H1 (cell line): ENCODE measurements around the gene ZNF619. TPM values are rescaled to one million over a fixed set of nuclear protein-coding genes. Genes with fewer than 3 reads are reported as not detected.

Experiments
- CTCF ChIA-PET: fragments of 300-600 bp; sonication (Branson Sonifier 250); formaldehyde crosslinking; loops from one replicate; lab custom pipeline; 2021; ENCODE audit not compliant: partially characterized antibody; lab: Charles Lee
- POLR2A ChIA-PET: fragments of 300-600 bp; sonication (Branson Sonifier 250); formaldehyde crosslinking; loops from one replicate; lab custom pipeline; 2021; ENCODE audit warnings: inconsistent platforms; ENCODE audit not compliant: partially characterized antibody; lab: Charles Lee
- DNase-seq, 2 experiments: peaks; one replicate each; pipeline versions ENCODE4 v3.0.0 to v3.0.0-alpha.2; 2010 to 2022; ENCODE audit warnings: low spot score in 2 of 2, low read depth in 1 of 2, mixed read lengths in 1 of 2
- FAIRE-seq: peaks from 2 replicates; lab custom pipeline; 2011; peaks lifted over from hg19 to GRCh38; lab: Jason Lieb, UNC
- H2AFZ ChIP-seq: 2 replicates; pipeline ENCODE4 v1.8.1; 2012; ENCODE audit warnings: low read length, inconsistent platforms
- H2AK5ac ChIP-seq: 2 replicates; pipeline ENCODE4 v1.6.1; 2013; ENCODE audit warnings: low read depth, low read length
- H2BK120ac ChIP-seq: replicated peaks from 2 replicates; pipeline ENCODE3; 2013; ENCODE audit warnings: low read depth, low read length, inconsistent platforms
- H2BK12ac ChIP-seq: 2 replicates; pipeline ENCODE4 v1.6.1; 2013; ENCODE audit warnings: low read depth, low read length
- H2BK15ac ChIP-seq: 2 replicates; pipeline ENCODE4 v1.6.1; 2013; ENCODE audit warnings: low read length
- H2BK20ac ChIP-seq: 2 replicates; pipeline ENCODE4 v1.6.1; 2013; ENCODE audit warnings: low read length
- H2BK5ac ChIP-seq: 2 replicates; pipeline ENCODE4 v1.6.1; 2013; ENCODE audit warnings: low read depth, low read length
- H3K14ac ChIP-seq: 2 replicates; pipeline ENCODE4 v1.6.1; 2013; ENCODE audit warnings: inconsistent platforms; ENCODE audit not compliant: insufficient read length
- H3K18ac ChIP-seq: 2 replicates; pipeline ENCODE4 v1.6.1; 2013; ENCODE audit warnings: low read length; ENCODE audit errors: extremely low read depth
- H3K23ac ChIP-seq: 2 replicates; pipeline ENCODE4 v1.6.1; 2013; ENCODE audit warnings: inconsistent platforms; ENCODE audit not compliant: insufficient read length
- H3K23me2 ChIP-seq: 2 replicates; pipeline ENCODE4 v1.6.1; 2013; ENCODE audit warnings: low read depth, low read length
- H3K27ac ChIP-seq: 2 replicates; pipeline ENCODE4 v1.6.1; 2011; ENCODE audit warnings: low read depth, low read length, inconsistent platforms
- H3K27me3 ChIP-seq, 4 experiments: replicated peaks in 1 of 4; 1 replicate in 1 of 4; 2 replicates in 3 of 4; pipeline versions ENCODE4 v1.6.1 to v1.8.1; 2011 to 2013; ENCODE audit warnings: low read length in 3 of 4, mild to moderate bottlenecking in 3 of 4, inconsistent platforms in 2 of 4, mixed read lengths in 2 of 4, moderate library complexity in 1 of 4; ENCODE audit not compliant: control insufficient read depth in 3 of 4, insufficient read depth in 3 of 4; ENCODE audit errors: extremely low read depth in 1 of 4
- H3K36me3 ChIP-seq, 4 experiments: 2 replicates each; pipeline versions ENCODE4 v1.6.1 to v1.8.1; 2011 to 2013; ENCODE audit warnings: mild to moderate bottlenecking in 4 of 4, low read length in 3 of 4, moderate library complexity in 2 of 4, control low read depth in 1 of 4, inconsistent platforms in 1 of 4; ENCODE audit not compliant: insufficient read depth in 4 of 4, control insufficient read depth in 2 of 4
- H3K4ac ChIP-seq: replicated peaks from 2 replicates; pipeline ENCODE3; 2013; ENCODE audit warnings: low read length, low read depth, mixed read lengths, inconsistent platforms; ENCODE audit not compliant: insufficient read length
- H3K4me1 ChIP-seq, 4 experiments: replicated peaks in 1 of 4; 1 replicate in 1 of 4; 2 replicates in 3 of 4; pipeline versions ENCODE4 v1.6.1 to v1.8.1; 2011 to 2013; ENCODE audit warnings: low read length in 3 of 4, inconsistent platforms in 2 of 4, mixed read lengths in 1 of 4; ENCODE audit not compliant: insufficient read depth in 4 of 4, control insufficient read depth in 3 of 4
- H3K4me2 ChIP-seq, 2 experiments: 2 replicates each; pipeline versions ENCODE4 v1.6.1 to v1.8.1; 2011 to 2013; ENCODE audit warnings: low read depth in 2 of 2, low read length in 2 of 2, control low read depth in 1 of 2, inconsistent platforms in 1 of 2, mild to moderate bottlenecking in 1 of 2; ENCODE audit not compliant: insufficient read depth in 1 of 2
- H3K4me3 ChIP-seq, 4 experiments: fragments of 200-600, 300-600 bp in 1 of 4; sonication (generic), shearing (Covaris generic), sonication (Bioruptor Twin) in 1 of 4; 2 replicates each; pipeline versions ENCODE4 v1.5.1 to v1.8.1; 2011 to 2016; ENCODE audit warnings: low read length in 4 of 4, low read depth in 3 of 4, control low read depth in 2 of 4, inconsistent platforms in 2 of 4, mild to moderate bottlenecking in 2 of 4, mixed read lengths in 1 of 4, moderate library complexity in 1 of 4; ENCODE audit not compliant: insufficient read depth in 2 of 4; ENCODE audit errors: extremely low read depth in 1 of 4
- H3K56ac ChIP-seq: replicated peaks from 2 replicates; pipeline ENCODE3; 2013; ENCODE audit warnings: low read depth, mild to moderate bottlenecking, mixed read lengths, low read length, inconsistent platforms; ENCODE audit not compliant: insufficient read length
- H3K79me1 ChIP-seq: 2 replicates; pipeline ENCODE4 v1.6.1; 2013; ENCODE audit warnings: low read depth, low read length, control low read depth
- H3K79me2 ChIP-seq, 2 experiments: 2 replicates each; pipeline versions ENCODE4 v1.6.1 to v1.8.1; 2012 to 2013; ENCODE audit warnings: low read length in 2 of 2, mild to moderate bottlenecking in 2 of 2, inconsistent platforms in 1 of 2; ENCODE audit not compliant: insufficient read depth in 2 of 2, control insufficient read depth in 1 of 2
- H3K9ac ChIP-seq, 4 experiments: replicated peaks in 1 of 4; 1 replicate in 1 of 4; 2 replicates in 3 of 4; pipeline versions ENCODE4 v1.6.1 to v1.8.1; 2011 to 2013; ENCODE audit warnings: low read depth in 3 of 4, low read length in 3 of 4, control low read depth in 2 of 4, mild to moderate bottlenecking in 2 of 4, moderate library complexity in 2 of 4, inconsistent platforms in 1 of 4; ENCODE audit errors: extremely low read depth in 1 of 4
- H3K9me3 ChIP-seq, 2 experiments: 2 replicates each; pipeline versions ENCODE4 v1.6.1 to v1.8.1; 2012 to 2013; ENCODE audit warnings: mild to moderate bottlenecking in 2 of 2, moderate library complexity in 2 of 2, control low read depth in 1 of 2, inconsistent platforms in 1 of 2, low read depth in 1 of 2, low read length in 1 of 2, mixed read lengths in 1 of 2; ENCODE audit not compliant: insufficient read depth in 2 of 2
- H4K20me1 ChIP-seq, 2 experiments: replicated peaks in 1 of 2; 2 replicates each; pipeline versions ENCODE3 to v1.8.1; 2011 to 2013; ENCODE audit warnings: inconsistent platforms in 2 of 2, low read length in 2 of 2, mild to moderate bottlenecking in 1 of 2; ENCODE audit not compliant: insufficient read depth in 2 of 2, control insufficient read depth in 1 of 2
- H4K5ac ChIP-seq: 2 replicates; pipeline ENCODE4 v1.6.1; 2013; ENCODE audit warnings: low read length, low read depth, mixed read lengths, inconsistent platforms; ENCODE audit not compliant: insufficient read length
- H4K8ac ChIP-seq: 2 replicates; pipeline ENCODE4 v1.8.0; 2013; ENCODE audit warnings: mild to moderate bottlenecking, moderate library complexity, low read length, inconsistent platforms; ENCODE audit not compliant: insufficient read depth; ENCODE audit errors: extremely low read depth
- H4K91ac ChIP-seq: replicated peaks from 2 replicates; pipeline ENCODE3; 2013; ENCODE audit warnings: low read length, mixed read lengths, inconsistent platforms; ENCODE audit not compliant: insufficient read length
- RXRA ChIP-seq: IDR thresholded peaks from 2 replicates; pipeline ENCODE4 v1.6.1; 2011; ENCODE audit warnings: low read depth, mild to moderate bottlenecking, low read length, moderate library complexity; ENCODE audit not compliant: insufficient read depth
- WGBS, 2 experiments: shearing (Covaris generic) in 1 of 2; methylation state at CpG; one replicate each; pipeline versions ENCODE4 v1.1.6 to v1.1.7; 2013 to 2015; ENCODE audit warnings: low lambda C conversion rate in 2 of 2, mixed read lengths in 2 of 2, inconsistent platforms in 1 of 2, low coverage in 1 of 2, missing lambda C conversion rate in 1 of 2; ENCODE audit not compliant: insufficient replicate concordance in 2 of 2, insufficient coverage in 1 of 2, insufficient read length in 1 of 2; ENCODE audit errors: extremely low coverage in 1 of 2, missing lambda C conversion rate in 1 of 2; 5-methylcytosine and 5-hydroxymethylcytosine counted together
- polyA plus RNA-seq, 7 experiments: library from polyadenylated mRNA; depleted of rRNA in 3 of 7; stranded (reverse) in 5 of 7; unstranded in 2 of 7; fragments of >200 nt in 5 of 7; fragments of 200-250 nt in 2 of 7; gene quantifications; 1 replicate in 5 of 7; 2 replicates in 1 of 7; 4 replicates in 1 of 7; pipeline versions ENCODE4 v1.2.1 to v1.2.3, GENCODE V29; 2011 to 2013; ENCODE audit warnings: missing spikeins in 2 of 7, mixed read lengths in 2 of 7
- total RNA-seq: library from RNA; stranded (reverse); fragmentation: NEBNext Ultra II Directional; extraction: Animal tissue kit (Norgen Biotek cat#: 25700); gene quantifications from 2 replicates; pipeline ENCODE4 v1.2.1, GENCODE V29; 2021

ZNF619 gene
- total and polyA plus RNA-seq, 2 of the 8 experiments (the other 6 are each of a cell fraction or from before 2014, with no cell fraction given) = 2.3 to 8.2 TPM

DNA sequence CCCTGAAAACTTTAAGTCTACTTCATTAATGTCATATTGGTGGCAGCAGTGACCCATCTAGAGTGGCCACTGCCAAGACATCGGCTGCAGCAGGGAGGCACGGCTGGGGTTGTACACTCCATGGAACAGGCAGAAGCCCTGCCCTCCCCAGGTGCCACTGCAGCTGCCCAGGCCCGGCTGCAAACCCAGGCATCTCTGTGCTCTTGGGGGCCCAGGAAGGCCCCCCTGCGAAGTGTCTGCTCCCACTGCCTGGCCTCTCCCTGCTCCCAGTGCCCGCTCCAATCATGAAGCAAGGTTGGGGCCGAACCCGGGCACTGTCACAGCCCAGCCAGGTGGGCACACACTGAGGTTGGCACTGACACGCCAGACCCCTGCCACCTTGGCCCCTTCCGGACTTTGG lies 31.9 kb upstream of the ZNF619 start:
- Histone ChIP-seq H3K56ac (no peak overlapping the region), H2BK20ac (no peak overlapping the region), H4K91ac (no peak overlapping the region), H3K18ac (no peak overlapping the region), H3K36me3 (no peaks in the 10 kb centered on the region), H4K5ac (no peak overlapping the region), H3K23ac (no peak overlapping the region), H3K79me1 (no peaks in the 10 kb centered on the region), H3K14ac (no peak overlapping the region), H4K8ac (no peak overlapping the region), H2BK12ac (no peak overlapping the region), H3K4me1 (no peaks in the 10 kb centered on the region), H3K9ac (no peak overlapping the region), H2BK120ac (no peak overlapping the region), H3K27ac (no peak overlapping the region), H3K4me2 (no peak overlapping the region), H4K20me1 (no peaks in the 10 kb centered on the region), H3K79me2 (no peaks in the 10 kb centered on the region), H2AK5ac (no peak overlapping the region), H3K27me3 (no peaks in the 10 kb centered on the region), H2AFZ (no peak overlapping the region), H2BK15ac (no peak overlapping the region), H3K23me2 (no peaks in the 10 kb centered on the region), H3K9me3 (no peaks in the 10 kb centered on the region), H3K4me3 (no peak overlapping the region), H2BK5ac (no peak overlapping the region), H3K4ac (no peak overlapping the region)
- ChIA-PET CTCF (no interaction called here), POLR2A (no interaction called here)
- WGBS, 2 experiments = 94% methylated on average over 9 of the region's 9 CpGs; no CpG with 5 or more reads in 1 of the 2 experiments
- FAIRE-seq = no peak
- DNase-seq = no peak
- no peak for TF ChIP-seq RXRA
